ENCODE results near the gene PCDH9.

DNA sequence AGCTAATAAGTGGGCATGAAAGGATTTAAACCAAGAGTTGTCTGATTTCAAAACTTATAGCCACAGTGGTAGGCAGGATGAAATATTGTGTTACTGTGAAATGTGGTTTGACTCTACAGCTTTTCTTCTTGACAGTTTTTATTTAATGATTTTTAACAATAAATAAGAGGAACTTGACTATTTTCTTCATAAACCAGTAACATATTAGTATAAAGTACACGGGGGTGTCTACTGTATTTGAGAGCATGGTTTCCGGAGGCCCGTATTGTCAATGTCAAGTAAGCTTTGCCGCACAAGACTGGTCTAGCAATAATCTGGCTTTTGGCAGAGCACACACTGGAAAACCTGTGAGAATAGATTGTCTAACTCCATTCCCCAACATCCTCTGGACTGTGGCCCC lies 894.5 kb downstream of the PCDH9 start:
- TF ChIP-seq, protein P1, sequence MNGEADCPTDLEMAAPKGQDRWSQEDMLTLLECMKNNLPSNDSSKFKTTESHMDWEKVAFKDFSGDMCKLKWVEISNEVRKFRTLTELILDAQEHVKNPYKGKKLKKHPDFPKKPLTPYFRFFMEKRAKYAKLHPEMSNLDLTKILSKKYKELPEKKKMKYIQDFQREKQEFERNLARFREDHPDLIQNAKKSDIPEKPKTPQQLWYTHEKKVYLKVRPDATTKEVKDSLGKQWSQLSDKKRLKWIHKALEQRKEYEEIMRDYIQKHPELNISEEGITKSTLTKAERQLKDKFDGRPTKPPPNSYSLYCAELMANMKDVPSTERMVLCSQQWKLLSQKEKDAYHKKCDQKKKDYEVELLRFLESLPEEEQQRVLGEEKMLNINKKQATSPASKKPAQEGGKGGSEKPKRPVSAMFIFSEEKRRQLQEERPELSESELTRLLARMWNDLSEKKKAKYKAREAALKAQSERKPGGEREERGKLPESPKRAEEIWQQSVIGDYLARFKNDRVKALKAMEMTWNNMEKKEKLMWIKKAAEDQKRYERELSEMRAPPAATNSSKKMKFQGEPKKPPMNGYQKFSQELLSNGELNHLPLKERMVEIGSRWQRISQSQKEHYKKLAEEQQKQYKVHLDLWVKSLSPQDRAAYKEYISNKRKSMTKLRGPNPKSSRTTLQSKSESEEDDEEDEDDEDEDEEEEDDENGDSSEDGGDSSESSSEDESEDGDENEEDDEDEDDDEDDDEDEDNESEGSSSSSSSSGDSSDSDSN (CRISPR knock-in tag; IDR thresholded peaks at IDR 0.05): no peak
- no peak for TF ChIP-seq PHF20 (CRISPR knock-in tag; IDR thresholded peaks at IDR 0.05)
- TF ChIP-seq ZNF432 (CRISPR knock-in tag; IDR thresholded peaks at IDR 0.05; ENCODE audit: borderline replicate concordance): no peak
- TF ChIP-seq ZNF274 (CRISPR knock-in tag; IDR thresholded peaks at IDR 0.05): no peak
- TF ChIP-seq SP5 (CRISPR knock-in tag; IDR thresholded peaks at IDR 0.05; ENCODE audit: borderline replicate concordance, low read depth): no peak
- no peak for TF ChIP-seq ZNF383 (CRISPR knock-in tag; IDR thresholded peaks at IDR 0.05; ENCODE audit: borderline replicate concordance)
- TF ChIP-seq, protein P2, sequence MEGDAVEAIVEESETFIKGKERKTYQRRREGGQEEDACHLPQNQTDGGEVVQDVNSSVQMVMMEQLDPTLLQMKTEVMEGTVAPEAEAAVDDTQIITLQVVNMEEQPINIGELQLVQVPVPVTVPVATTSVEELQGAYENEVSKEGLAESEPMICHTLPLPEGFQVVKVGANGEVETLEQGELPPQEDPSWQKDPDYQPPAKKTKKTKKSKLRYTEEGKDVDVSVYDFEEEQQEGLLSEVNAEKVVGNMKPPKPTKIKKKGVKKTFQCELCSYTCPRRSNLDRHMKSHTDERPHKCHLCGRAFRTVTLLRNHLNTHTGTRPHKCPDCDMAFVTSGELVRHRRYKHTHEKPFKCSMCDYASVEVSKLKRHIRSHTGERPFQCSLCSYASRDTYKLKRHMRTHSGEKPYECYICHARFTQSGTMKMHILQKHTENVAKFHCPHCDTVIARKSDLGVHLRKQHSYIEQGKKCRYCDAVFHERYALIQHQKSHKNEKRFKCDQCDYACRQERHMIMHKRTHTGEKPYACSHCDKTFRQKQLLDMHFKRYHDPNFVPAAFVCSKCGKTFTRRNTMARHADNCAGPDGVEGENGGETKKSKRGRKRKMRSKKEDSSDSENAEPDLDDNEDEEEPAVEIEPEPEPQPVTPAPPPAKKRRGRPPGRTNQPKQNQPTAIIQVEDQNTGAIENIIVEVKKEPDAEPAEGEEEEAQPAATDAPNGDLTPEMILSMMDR (CRISPR knock-in tag; IDR thresholded peaks at IDR 0.05): no peak
- no peak for TF ChIP-seq HMG20B (CRISPR knock-in tag; conservative IDR thresholded peaks at IDR 0.05)
- TF ChIP-seq, protein P3, sequence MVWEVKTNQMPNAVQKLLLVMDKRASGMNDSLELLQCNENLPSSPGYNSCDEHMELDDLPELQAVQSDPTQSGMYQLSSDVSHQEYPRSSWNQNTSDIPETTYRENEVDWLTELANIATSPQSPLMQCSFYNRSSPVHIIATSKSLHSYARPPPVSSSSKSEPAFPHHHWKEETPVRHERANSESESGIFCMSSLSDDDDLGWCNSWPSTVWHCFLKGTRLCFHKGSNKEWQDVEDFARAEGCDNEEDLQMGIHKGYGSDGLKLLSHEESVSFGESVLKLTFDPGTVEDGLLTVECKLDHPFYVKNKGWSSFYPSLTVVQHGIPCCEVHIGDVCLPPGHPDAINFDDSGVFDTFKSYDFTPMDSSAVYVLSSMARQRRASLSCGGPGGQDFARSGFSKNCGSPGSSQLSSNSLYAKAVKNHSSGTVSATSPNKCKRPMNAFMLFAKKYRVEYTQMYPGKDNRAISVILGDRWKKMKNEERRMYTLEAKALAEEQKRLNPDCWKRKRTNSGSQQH (CRISPR knock-in tag; IDR thresholded peaks at IDR 0.05; ENCODE audit: low read depth): no peak
- no peak for TF ChIP-seq SIN3A (IDR thresholded peaks at IDR 0.05; ENCODE audit: borderline replicate concordance, low read depth, low read length)
- no peak for TF ChIP-seq NCOR1 (IDR thresholded peaks at IDR 0.05; ENCODE audit: borderline replicate concordance, low read length)
- TF ChIP-seq, protein P4, sequence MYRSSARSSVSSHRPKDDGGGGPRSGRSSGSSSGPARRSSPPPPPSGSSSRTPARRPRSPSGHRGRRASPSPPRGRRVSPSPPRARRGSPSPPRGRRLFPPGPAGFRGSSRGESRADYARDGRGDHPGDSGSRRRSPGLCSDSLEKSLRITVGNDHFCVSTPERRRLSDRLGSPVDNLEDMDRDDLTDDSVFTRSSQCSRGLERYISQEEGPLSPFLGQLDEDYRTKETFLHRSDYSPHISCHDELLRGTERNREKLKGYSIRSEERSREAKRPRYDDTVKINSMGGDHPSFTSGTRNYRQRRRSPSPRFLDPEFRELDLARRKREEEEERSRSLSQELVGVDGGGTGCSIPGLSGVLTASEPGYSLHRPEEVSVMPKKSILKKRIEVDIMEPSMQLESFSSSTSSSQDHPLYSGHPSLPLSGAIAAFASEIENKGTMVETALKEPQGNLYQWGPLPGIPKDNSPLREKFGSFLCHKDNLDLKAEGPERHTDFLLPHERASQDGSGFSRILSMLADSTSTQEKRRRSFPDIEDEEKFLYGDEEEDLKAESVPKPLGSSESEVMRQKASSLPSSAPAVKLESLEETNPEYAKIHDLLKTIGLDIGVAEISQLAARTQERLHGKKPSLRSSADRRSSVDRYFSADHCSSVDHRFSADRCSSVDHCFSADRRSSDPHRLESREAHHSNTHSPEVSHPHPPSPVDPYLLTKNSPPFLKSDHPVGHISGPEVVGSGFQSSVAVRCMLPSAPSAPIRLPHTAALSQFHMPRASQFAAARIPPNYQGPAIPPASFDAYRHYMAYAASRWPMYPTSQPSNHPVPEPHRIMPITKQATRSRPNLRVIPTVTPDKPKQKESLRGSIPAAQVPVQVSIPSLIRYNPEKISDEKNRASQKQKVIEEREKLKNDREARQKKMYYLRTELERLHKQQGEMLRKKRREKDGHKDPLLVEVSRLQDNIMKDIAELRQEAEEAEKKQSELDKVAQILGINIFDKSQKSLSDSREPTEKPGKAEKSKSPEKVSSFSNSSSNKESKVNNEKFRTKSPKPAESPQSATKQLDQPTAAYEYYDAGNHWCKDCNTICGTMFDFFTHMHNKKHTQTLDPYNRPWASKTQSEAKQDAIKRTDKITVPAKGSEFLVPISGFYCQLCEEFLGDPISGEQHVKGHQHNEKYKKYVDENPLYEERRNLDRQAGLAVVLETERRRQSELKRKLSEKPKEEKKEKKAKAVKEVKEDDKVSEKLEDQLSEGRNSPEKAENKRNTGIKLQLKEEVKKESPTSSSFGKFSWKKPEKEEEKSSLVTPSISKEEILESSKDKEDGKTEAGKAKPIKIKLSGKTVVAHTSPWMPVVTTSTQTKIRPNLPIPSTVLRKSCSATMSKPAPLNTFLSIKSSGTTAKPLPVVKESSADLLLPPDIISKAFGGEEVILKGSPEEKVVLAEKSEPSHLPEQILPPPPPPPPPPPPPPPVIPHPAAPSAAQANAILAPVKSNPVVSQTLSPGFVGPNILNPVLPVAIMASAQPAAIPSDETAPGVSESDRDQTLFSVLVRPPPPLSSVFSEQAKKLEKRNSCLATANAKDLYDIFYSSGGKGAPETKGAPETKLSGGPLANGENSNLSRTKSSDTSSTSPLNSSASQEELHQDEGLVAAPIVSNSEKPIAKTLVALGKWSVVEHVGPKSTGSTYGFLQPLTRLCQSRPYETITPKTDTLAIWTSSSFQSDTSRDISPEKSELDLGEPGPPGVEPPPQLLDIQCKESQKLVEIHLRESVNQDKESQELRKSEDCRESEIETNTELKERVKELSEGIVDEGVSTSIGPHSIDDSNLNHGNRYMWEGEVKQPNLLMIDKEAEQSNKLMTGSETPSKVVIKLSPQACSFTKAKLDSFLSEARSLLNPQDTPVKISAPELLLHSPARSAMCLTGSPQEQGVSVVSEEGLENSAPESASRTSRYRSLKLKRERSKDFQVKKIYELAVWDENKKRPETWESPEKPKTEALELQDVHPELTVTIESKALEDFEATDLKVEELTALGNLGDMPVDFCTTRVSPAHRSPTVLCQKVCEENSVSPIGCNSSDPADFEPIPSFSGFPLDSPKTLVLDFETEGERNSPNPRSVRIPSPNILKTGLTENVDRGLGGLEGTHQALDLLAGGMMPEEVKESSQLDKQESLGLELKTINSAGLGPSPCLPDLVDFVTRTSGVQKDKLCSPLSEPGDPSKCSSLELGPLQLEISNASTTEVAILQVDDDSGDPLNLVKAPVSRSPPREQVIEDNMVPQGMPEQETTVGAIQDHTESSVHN (CRISPR knock-in tag; IDR thresholded peaks at IDR 0.05): no peak
- no peak for TF ChIP-seq HNRNPLL (IDR thresholded peaks at IDR 0.05; ENCODE audit: low read depth, low read length, poor library complexity, severe bottlenecking)
- TF ChIP-seq POLR2A (IDR thresholded peaks at IDR 0.05; ENCODE audit: insufficient read depth in 1 of 2, low read depth in 2 of 2, low read length in 2 of 2): no peak
